Loucy (cell line): ENCODE data around the gene CDK3.

Source experiments
- H2AFZ ChIP-seq: fragments of 200-600 bp; sonication (generic); 2 replicates; pipeline ENCODE4 v1.6.0; 2016; ENCODE audit warnings: antibody characterized with exemption, mild to moderate bottlenecking, low read length, moderate library complexity
- H3F3A ChIP-seq: fragments of 200-600 bp; 2 replicates; pipeline ENCODE4 v1.6.0; 2016; ENCODE audit warnings: antibody characterized with exemption, low read depth, mild to moderate bottlenecking
- H3K27me3 ChIP-seq: fragments of 200-600 bp; sonication (generic); 2 replicates; pipeline ENCODE4 v1.6.1; 2014; ENCODE audit warnings: low read length, mild to moderate bottlenecking; ENCODE audit not compliant: insufficient read depth, poor library complexity, severe bottlenecking
- H3K36me3 ChIP-seq: fragments of 200-600 bp; sonication (generic); 2 replicates; pipeline ENCODE4 v1.6.1; 2016; ENCODE audit warnings: low read length; ENCODE audit not compliant: insufficient read depth
- H3K4me1 ChIP-seq: fragments of 200-600 bp; sonication (generic); 2 replicates; pipeline ENCODE4 v1.5.1; 2014; ENCODE audit warnings: low read length, mild to moderate bottlenecking; ENCODE audit not compliant: insufficient read depth, poor library complexity, severe bottlenecking
- H3K4me2 ChIP-seq: fragments of 200-600 bp; sonication (generic); 2 replicates; pipeline ENCODE4 v1.6.0; 2014; ENCODE audit warnings: antibody characterized with exemption, low read length, low read depth, mild to moderate bottlenecking; ENCODE audit not compliant: poor library complexity, severe bottlenecking
- H3K4me3 ChIP-seq: fragments of 200-600 bp; sonication (generic); 2 replicates; pipeline ENCODE4 v1.5.1; 2014; ENCODE audit warnings: low read length, mild to moderate bottlenecking, mixed read lengths; ENCODE audit not compliant: poor library complexity, severe bottlenecking
- H3K79me2 ChIP-seq: fragments of 200-600 bp; sonication (generic); 2 replicates; pipeline ENCODE4 v1.6.1; 2014; ENCODE audit warnings: low read length; ENCODE audit not compliant: insufficient read depth
- H3K9ac ChIP-seq: fragments of 200-600 bp; sonication (generic); 2 replicates; pipeline ENCODE4 v1.6.0; 2014; ENCODE audit warnings: mild to moderate bottlenecking, low read depth, low read length, moderate library complexity; ENCODE audit not compliant: poor library complexity, severe bottlenecking
- H3K9me2 ChIP-seq: fragments of 200-600 bp; sonication (generic); replicated peaks from 2 replicates; pipeline ENCODE4 v1.6.1; 2016; ENCODE audit warnings: low read depth, low read length, mixed read lengths
- H3K9me3 ChIP-seq: fragments of 200-600 bp; sonication (generic); 2 replicates; pipeline ENCODE4 v1.6.1; 2014; ENCODE audit warnings: mild to moderate bottlenecking, antibody characterized with exemption, low read length, low read depth; ENCODE audit not compliant: insufficient read depth
- H4K20me1 ChIP-seq: fragments of 200-600 bp; sonication (generic); 2 replicates; pipeline ENCODE4 v1.6.0; 2014; ENCODE audit warnings: antibody characterized with exemption, low read length, mild to moderate bottlenecking; ENCODE audit not compliant: insufficient read depth, poor library complexity, severe bottlenecking
- EZH2phosphoT487 ChIP-seq: fragments of 200-600 bp; IDR thresholded peaks from 2 replicates; pipeline ENCODE4 v1.6.1; 2018; ENCODE audit warnings: antibody characterized with exemption, mild to moderate bottlenecking, moderate library complexity, borderline replicate concordance
- TF ChIP-seq, protein P1 (sequence below): fragments of 200-600 bp; sonication (generic); conservative IDR thresholded peaks from 2 replicates; pipeline ENCODE4 v1.5.1; 2014; ENCODE audit warnings: mild to moderate bottlenecking, antibody characterized with exemption, low read length

The CDK3 gene

GRCh38 chr17:76023900-76024237 is 23.2 kb downstream of the CDK3 start:
- Histone ChIP-seq H3K9ac (no peak overlapping the region), H3K9me2 (no peaks in the 10 kb centered on the region), H3K27me3 (no peaks in the 10 kb centered on the region), H3F3A (no peaks in the 10 kb centered on the region), H3K79me2 (no peaks in the 10 kb centered on the region), H4K20me1 (no peaks in the 10 kb centered on the region), H3K9me3 (no peaks in the 10 kb centered on the region), H2AFZ (no peak overlapping the region), H3K4me3 (no peak overlapping the region), H3K4me2 (no peak overlapping the region), H3K4me1 (peaks cover 19% of the 10 kb centered on the region), H3K36me3 (no peaks in the 10 kb centered on the region)
- TF ChIP-seq EZH2phosphoT487 = no peak
- TF ChIP-seq, protein P1, sequence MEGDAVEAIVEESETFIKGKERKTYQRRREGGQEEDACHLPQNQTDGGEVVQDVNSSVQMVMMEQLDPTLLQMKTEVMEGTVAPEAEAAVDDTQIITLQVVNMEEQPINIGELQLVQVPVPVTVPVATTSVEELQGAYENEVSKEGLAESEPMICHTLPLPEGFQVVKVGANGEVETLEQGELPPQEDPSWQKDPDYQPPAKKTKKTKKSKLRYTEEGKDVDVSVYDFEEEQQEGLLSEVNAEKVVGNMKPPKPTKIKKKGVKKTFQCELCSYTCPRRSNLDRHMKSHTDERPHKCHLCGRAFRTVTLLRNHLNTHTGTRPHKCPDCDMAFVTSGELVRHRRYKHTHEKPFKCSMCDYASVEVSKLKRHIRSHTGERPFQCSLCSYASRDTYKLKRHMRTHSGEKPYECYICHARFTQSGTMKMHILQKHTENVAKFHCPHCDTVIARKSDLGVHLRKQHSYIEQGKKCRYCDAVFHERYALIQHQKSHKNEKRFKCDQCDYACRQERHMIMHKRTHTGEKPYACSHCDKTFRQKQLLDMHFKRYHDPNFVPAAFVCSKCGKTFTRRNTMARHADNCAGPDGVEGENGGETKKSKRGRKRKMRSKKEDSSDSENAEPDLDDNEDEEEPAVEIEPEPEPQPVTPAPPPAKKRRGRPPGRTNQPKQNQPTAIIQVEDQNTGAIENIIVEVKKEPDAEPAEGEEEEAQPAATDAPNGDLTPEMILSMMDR = no peak

DNA sequence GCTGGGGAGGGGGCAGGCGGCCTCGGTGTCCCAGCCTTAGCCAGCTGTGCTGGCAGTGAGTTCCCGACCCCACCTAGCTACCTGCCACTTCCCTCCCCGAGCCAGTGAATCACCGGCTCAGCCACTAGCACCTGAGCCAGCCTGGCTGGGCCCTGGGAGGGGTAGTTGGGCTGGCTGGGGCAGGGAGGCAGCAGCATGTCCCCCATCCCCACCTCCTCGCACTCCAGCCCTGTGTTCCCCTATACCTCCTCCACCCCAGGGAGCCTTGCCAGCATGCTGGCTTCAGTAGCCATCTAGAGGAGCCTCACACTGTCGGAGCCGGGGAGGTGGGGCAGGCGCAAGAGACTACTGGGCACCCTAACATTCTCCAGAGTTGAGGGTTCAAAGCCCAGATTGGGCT is 23.7 kb downstream of the CDK3 start:
- Histone ChIP-seq H3K4me3 (no peak overlapping the region), H3K4me1 (peaks cover 22% of the 10 kb centered on the region), H3K27me3 (no peaks in the 10 kb centered on the region), H2AFZ (no peak overlapping the region), H3K9me2 (no peaks in the 10 kb centered on the region), H3K4me2 (no peak overlapping the region), H3F3A (no peaks in the 10 kb centered on the region), H3K9ac (no peak overlapping the region), H3K9me3 (no peaks in the 10 kb centered on the region), H4K20me1 (no peaks in the 10 kb centered on the region), H3K79me2 (no peaks in the 10 kb centered on the region), H3K36me3 (no peaks in the 10 kb centered on the region)
- TF ChIP-seq, protein P1 = no peak
- no peak for TF ChIP-seq EZH2phosphoT487

DNA sequence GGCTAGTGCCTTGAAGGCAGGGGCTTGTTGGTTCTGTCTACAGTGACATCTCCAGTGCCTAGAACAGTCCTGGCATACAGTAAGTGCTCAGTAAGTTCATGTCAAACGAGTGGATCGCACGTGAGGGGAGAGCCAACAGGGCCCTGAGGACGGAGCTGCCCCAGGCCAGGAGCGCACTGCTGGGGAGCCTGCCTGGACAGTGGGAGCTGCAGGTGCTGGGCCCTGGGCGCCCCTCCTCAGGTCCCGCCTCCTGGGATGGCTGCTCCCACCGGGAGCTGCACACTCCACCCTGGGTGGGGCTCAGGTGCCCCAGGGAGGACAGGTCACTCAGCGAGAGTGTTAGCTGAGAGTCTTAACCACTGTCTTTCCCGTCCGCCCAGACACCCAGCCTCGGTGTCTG is 24.6 kb downstream of the CDK3 start:
- Histone ChIP-seq H3K4me3 (no peak overlapping the region), H3K9ac (no peak overlapping the region), H2AFZ (no peak overlapping the region), H3K4me2 (no peak overlapping the region), H3K27me3 (no peaks in the 10 kb centered on the region), H3K4me1 (peaks cover 20% of the 10 kb centered on the region), H3K9me3 (no peaks in the 10 kb centered on the region), H4K20me1 (no peaks in the 10 kb centered on the region), H3K79me2 (no peaks in the 10 kb centered on the region), H3K36me3 (no peaks in the 10 kb centered on the region), H3K9me2 (no peaks in the 10 kb centered on the region), H3F3A (peaks cover 5% of the 10 kb centered on the region; the same call in 1 of the 2 replicates)
- TF ChIP-seq, protein P1 = no peak
- TF ChIP-seq EZH2phosphoT487 = no peak
